GM18519 (cell line): ENCODE results near the gene PRDM1.
A peak's percentile ranks its signal among the peaks of the same experiment; 100 is the strongest.

Experiments used
- ATAC-seq: cut with Tn5 transposase; IDR thresholded peaks from one replicate; pipeline ENCODE4 v1.9.1; 2021; ENCODE audit warnings: mild to moderate bottlenecking, moderate library complexity; ENCODE audit not compliant: unreplicated experiment, low FRiP score

PRDM1 gene

DNA sequence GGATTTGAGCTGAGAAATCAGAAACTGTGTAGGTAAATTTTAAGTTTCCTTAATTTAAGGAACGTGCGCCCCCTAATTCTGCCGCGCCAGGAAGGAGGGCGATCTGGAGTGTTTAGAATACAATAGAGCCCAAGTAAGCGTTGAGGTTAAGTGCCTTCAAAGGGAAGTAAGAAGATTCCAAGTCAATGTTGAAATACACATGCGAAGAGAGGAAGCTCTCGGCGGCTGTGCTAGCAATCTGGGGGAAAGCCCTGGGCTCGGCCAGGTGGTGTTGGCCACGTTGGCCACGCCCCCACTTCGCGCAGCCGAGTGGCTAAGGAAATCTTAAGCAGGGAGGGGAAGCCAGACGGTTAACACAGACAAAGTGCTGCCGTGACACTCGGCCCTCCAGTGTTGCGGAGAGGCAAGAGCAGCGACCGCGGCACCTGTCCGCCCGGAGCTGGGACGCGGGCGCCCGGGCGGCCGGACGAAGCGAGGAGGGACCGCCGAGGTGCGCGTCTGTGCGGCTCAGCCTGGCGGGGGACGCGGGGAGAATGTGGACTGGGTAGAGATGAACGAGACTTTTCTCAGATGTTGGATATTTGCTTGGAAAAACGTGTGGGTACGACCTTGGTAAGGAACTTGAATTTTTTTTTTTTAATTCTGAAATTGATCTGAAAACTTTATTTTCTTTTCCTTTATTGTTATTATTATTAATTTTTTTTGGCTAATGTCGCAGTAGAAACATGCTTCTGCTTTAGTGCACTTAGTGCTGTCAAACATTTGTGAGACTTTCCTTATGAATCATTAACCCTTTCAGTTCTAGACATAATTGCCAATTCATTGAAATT, at the start of gene PRDM1:
Gene PRDM1 (plus strand): TSS at position 353 of the 830 bp plus-strand sequence. CDS start 218 bp downstream, at position 571.
- ATAC-seq = peak; percentile 54

DNA sequence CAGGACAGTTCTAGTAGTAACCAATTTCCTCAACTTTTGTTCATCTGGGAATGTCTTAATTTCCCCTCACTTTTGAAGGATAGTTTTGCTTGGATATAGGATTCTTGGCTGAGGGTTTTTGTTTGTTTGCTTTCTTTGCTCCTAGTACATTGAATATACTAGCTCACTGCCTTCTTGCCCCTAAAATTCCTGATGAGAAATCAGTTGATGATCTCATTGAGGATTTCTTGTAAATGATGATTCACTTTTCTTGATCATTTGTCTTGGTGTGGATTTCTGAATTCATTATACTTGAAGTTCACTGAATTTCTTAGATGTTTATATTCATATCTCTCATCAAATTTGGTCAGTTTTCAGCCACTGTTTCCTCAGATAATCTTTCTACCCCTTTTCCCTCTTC, 49.1 kb upstream of the PRDM1 start:
- no peak for ATAC-seq

GRCh38 chr6:106039897-106040592, 46.1 kb upstream of the PRDM1 start:
- no peak for ATAC-seq

GRCh38 chr6:106044151-106044550, 42.0 kb upstream of the PRDM1 start:
- no peak for ATAC-seq

GRCh38 chr6:106045077-106045476, 41.1 kb upstream of the PRDM1 start:
- no peak for ATAC-seq

DNA sequence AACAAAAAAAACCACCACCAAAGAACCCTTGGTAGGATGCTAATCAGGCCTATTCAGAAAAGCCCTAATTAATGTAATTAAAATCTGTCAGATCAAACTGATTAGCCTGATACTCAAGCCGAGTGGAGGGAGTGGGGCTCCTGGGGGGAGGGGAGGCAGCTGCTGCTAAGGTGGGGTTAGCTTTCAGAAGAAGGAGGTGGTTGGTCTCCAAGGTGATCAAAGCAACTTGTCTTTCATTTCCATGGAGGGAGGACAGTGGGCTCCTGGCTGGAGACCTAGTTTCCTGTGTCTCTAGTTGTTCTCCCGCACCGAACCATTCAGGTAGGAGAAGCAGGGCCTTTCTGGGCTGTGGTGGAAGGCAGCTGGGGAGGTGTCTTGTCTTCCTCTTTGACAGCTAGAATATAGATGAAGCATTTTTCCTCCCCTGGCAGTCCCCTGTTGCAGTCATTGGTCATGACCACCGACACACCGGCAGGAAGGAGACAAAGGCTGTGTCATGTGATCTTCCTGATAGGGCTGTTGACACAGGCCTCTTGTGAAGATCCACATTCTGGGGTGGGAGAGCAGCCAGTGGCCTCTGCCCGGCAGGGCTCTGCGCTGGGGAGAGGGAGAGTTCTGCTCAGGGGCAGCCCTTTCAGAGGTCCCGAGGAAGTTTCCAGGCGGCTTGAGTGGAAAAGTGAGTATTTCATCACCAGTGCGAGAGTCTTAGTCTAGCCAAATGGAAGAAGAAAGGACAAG, 39.9 kb upstream of the PRDM1 start:
- no peak for ATAC-seq

DNA sequence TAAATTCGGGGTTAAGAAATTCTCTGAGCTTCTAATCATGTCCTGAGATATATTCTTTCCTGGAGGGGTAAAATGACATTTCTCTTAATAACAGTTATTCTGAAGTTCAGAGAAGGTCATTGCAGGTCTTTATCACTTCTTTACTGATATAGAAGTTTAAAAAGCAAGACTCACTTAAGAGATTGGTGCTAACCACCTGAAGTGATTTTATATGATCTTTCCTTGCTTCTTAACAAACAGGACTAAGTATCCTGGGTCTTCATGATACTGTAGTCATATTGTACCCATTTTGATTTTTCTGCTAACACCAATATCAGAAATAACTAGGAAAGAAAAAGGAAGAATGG, 39.3 kb upstream of the PRDM1 start:
- no peak for ATAC-seq

GRCh38 chr6:106048336-106048735, 37.8 kb upstream of the PRDM1 start:
- no peak for ATAC-seq

GRCh38 chr6:106050538-106050937, 35.6 kb upstream of the PRDM1 start:
- ATAC-seq = no peak

DNA sequence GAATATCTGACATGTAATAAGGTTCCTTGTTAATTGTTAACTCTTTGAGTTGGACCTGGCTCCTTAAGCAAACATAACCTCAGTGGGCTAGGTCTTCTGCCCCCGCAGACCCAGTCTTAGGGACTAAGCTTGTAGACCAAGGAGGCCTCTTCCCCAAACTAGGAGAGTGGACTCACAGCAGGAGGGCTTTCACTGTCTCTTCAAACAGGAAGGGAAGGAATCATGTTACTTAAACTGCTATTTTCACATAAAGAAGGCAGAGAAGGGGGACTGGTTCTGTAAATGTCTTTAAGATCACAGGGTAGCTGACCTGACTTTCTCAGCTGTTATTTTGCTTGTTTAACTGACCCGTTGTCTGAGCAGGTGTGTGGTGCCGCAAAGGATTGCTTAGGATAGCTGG, 34.9 kb upstream of the PRDM1 start:
- ATAC-seq = no peak

GRCh38 chr6:106053484-106054205, 32.5 kb upstream of the PRDM1 start:
- ATAC-seq = no peak

GRCh38 chr6:106055489-106055888, 30.6 kb upstream of the PRDM1 start:
- ATAC-seq = no peak

DNA sequence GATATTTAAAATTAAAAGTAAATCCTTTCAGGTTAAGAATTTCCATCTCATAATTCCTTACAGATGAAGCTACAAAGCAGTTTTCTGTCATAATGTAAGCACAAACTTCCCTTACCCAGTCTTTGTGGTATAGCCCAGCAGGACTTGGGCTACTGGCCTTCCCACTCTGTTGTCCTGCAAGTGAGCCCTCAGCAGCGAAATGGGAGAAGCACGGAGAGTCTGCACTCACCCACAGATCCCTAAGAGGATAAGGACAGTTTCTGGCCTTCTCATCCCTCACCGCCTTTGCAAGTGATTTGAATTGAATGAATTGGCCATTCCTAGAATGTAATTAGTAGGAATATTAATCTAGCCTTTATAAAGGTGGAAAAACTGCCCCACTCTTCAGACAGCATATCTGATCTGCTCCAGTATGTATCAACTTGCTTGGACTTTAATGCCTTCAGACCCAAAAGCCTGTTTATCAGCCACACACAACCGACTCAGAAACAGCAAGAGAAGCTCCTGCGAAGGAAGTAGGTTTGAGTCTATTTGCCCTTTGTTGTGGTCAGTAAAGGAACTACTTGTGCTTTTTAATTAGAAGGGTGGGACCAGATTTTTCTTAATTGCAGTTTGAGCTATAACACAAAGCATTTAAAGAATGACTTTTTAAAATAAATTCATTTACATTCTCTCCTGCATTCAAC, 29.9 kb upstream of the PRDM1 start:
- no peak for ATAC-seq

- no peak for ATAC-seq
Observed at GRCh38 chr6:106056746-106057390, 29.3 kb upstream of the PRDM1 start.

GRCh38 chr6:106059331-106059730, 26.8 kb upstream of the PRDM1 start:
- no peak for ATAC-seq

- ATAC-seq = no peak
Observed at GRCh38 chr6:106060167-106060566, 26.0 kb upstream of the PRDM1 start.

GRCh38 chr6:106063448-106063850, 22.7 kb upstream of the PRDM1 start:
- no peak for ATAC-seq

DNA sequence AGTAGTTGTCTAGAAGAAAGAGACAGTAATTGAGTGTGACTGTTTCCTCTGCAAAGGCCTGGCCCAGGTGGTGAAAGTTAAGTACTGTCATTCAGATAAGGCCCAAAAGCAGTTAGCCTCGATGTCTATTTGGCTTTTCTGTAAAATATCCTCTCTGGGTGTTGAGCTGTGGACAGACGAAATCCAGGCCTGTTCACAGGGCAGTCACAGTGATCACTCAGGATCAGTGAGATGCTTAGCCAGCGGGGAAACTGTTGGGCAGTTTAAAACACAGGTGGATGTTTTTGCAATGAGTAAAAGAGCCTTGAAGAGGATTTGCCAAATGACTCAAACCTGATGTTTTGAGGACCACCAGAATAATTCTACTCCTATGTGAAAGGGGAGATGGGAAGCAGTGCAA, 22.0 kb upstream of the PRDM1 start:
- no peak for ATAC-seq

- ATAC-seq = no peak
Observed at GRCh38 chr6:106064756-106065155, 21.4 kb upstream of the PRDM1 start.

GRCh38 chr6:106066989-106067388, 19.1 kb upstream of the PRDM1 start:
- ATAC-seq = no peak
